ENCODE measurements around the gene CLSTN1. TPM values are rescaled to one million over a fixed set of nuclear protein-coding genes. Genes with fewer than 3 reads are reported as not detected.

Gene CLSTN1
- polyA plus RNA-seq, 1 of the 3 experiments (the other 2 are of a cell fraction) = 59.6 TPM

GRCh38 chr1:9841460-9841859, 17.7 kb upstream of the CLSTN1 start:
- no peaks in the 10 kb centered on the region for H3K79me2 ChIP-seq (ENCODE audit: insufficient read depth)
- POLR2A ChIA-PET = no interaction called here

GRCh38 chr1:9840176-9840575, 16.4 kb upstream of the CLSTN1 start:
- Histone ChIP-seq H3K79me2 (ENCODE audit: insufficient read depth) (no peaks in the 10 kb centered on the region), H4K20me1 (ENCODE audit: insufficient read depth) (no peaks in the 10 kb centered on the region), H3K27ac (ENCODE audit: low read depth in 2 of 2, low read length in 1 of 2) (no peak overlapping the region), H2AFZ (ENCODE audit: low read depth) (no peak overlapping the region), H3K4me3 (ENCODE audit: low read depth in 2 of 2, low read length in 1 of 2) (no peak overlapping the region), H3K36me3 (replicated peaks in 1 of 2; ENCODE audit: control insufficient read depth in 1 of 2, insufficient read depth in 2 of 2, low read length in 1 of 2) (no peaks in the 10 kb centered on the region), H3K9ac (no peak overlapping the region), H3K27me3 (ENCODE audit: insufficient read depth) (no peaks in the 10 kb centered on the region), H3F3A (replicated peaks; ENCODE audit: insufficient read depth) (no peaks in the 10 kb centered on the region), H3K4me1 (ENCODE audit: control insufficient read depth in 1 of 2, insufficient read depth in 2 of 2, low read depth in 1 of 2, low read length in 1 of 2) (peaks cover 0 to 31% of the 10 kb centered on the region in 2 experiments; a peak in 1 of 4 replicates), H3K4me2 (no peak overlapping the region), H3K9me3 (no peaks in the 10 kb centered on the region), H3K9me2 (no peaks in the 10 kb centered on the region)
- DNase-seq = no peak
- 25% methylated on average over 1 of the region's 3 CpGs for whole genome bisulfite sequencing (ENCODE audit: low lambda C conversion rate)
- CTCF ChIA-PET = no interaction called here
- POLR2A ChIA-PET = no interaction called here
- no peak for TF ChIP-seq RFX5 (IDR thresholded peaks at IDR 0.05; ENCODE audit: low read length)
- no peak for TF ChIP-seq SIN3A (IDR thresholded peaks at IDR 0.05; ENCODE audit: borderline replicate concordance, low read depth, low read length)
- TF ChIP-seq RAD21 (IDR thresholded peaks at IDR 0.05; ENCODE audit: low read length) = no peak
- no peak for TF ChIP-seq NFIC (IDR thresholded peaks at IDR 0.05; ENCODE audit: borderline replicate concordance)
- TF ChIP-seq MAX (IDR thresholded peaks at IDR 0.05; ENCODE audit: low read depth) = no peak
- TF ChIP-seq GABPA (IDR thresholded peaks at IDR 0.05; ENCODE audit: low read depth) = no peak
- no peak for TF ChIP-seq FOXJ3 (CRISPR knock-in tag; IDR thresholded peaks at IDR 0.05)
- no peak for TF ChIP-seq CHD2 (IDR thresholded peaks at IDR 0.05; ENCODE audit: low read length, partially characterized antibody)
- no peak for TF ChIP-seq NRF1 (IDR thresholded peaks at IDR 0.05; ENCODE audit: low read depth, low read length)
- TF ChIP-seq FOSL2 (IDR thresholded peaks at IDR 0.05; ENCODE audit: borderline replicate concordance, low read depth) = no peak
- no peak for TF ChIP-seq USF2 (IDR thresholded peaks at IDR 0.05; ENCODE audit: borderline replicate concordance, low read depth, low read length)
- TF ChIP-seq MXI1 (IDR thresholded peaks at IDR 0.05; ENCODE audit: low read depth, low read length) = no peak
- no peak for TF ChIP-seq JUND (IDR thresholded peaks at IDR 0.05)

More at GRCh38 chr1:9841460-9841859, 17.7 kb upstream of the CLSTN1 start:
- no peak for DNase-seq
- Histone ChIP-seq H3K9me2 (no peaks in the 10 kb centered on the region), H2AFZ (ENCODE audit: low read depth) (no peak overlapping the region), H3K9me3 (no peaks in the 10 kb centered on the region), H3K27ac (ENCODE audit: low read depth in 2 of 2, low read length in 1 of 2) (no peak overlapping the region), H3K27me3 (ENCODE audit: insufficient read depth) (no peaks in the 10 kb centered on the region), H4K20me1 (ENCODE audit: insufficient read depth) (no peaks in the 10 kb centered on the region), H3F3A (replicated peaks; ENCODE audit: insufficient read depth) (no peaks in the 10 kb centered on the region), H3K36me3 (replicated peaks in 1 of 2; ENCODE audit: control insufficient read depth in 1 of 2, insufficient read depth in 2 of 2, low read length in 1 of 2) (no peaks in the 10 kb centered on the region), H3K9ac (no peak overlapping the region), H3K4me2 (no peak overlapping the region), H3K4me3 (ENCODE audit: low read depth in 2 of 2, low read length in 1 of 2) (no peak overlapping the region), H3K4me1 (ENCODE audit: control insufficient read depth in 1 of 2, insufficient read depth in 2 of 2, low read depth in 1 of 2, low read length in 1 of 2) (peaks cover 0 to 18% of the 10 kb centered on the region in 2 experiments; a peak in 1 of 4 replicates)
- CTCF ChIA-PET = interaction anchor here (0.7 to 1.3 kb wide), 3 partner anchors 57 to 215 kb away, joined by 3 to 4 read pairs (median 3); partner anchors contain the start of genes LZIC and NMNAT1
- TF ChIP-seq RAD21 (IDR thresholded peaks at IDR 0.05; ENCODE audit: low read length) (no peak), RXRA (IDR thresholded peaks at IDR 0.05; ENCODE audit: borderline replicate concordance, low read depth) (no peak), GATA2 (CRISPR knock-in tag; IDR thresholded peaks at IDR 0.05) (no peak), FOXM1 (IDR thresholded peaks at IDR 0.05; ENCODE audit: low read depth) (no peak), MXI1 (IDR thresholded peaks at IDR 0.05; ENCODE audit: low read depth, low read length) (no peak), EZH2phosphoT487 (IDR thresholded peaks at IDR 0.05; ENCODE audit: borderline replicate concordance, low read depth) (no peak), IRF3 (IDR thresholded peaks at IDR 0.05; ENCODE audit: low read depth, low read length) (no peak), RFX5 (IDR thresholded peaks at IDR 0.05; ENCODE audit: low read length) (no peak), FOXJ3 (CRISPR knock-in tag; IDR thresholded peaks at IDR 0.05) (no peak)
- 77% methylated on average over 2 of the region's 2 CpGs for WGBS (ENCODE audit: low lambda C conversion rate)

All from SK-N-SH (cell line).